HepG2 (cell line): ENCODE measurements around the gene NDEL1. TPM values are rescaled to one million over a fixed set of nuclear protein-coding genes. Genes with fewer than 3 reads are reported as not detected.

Experiments
- ATAC-seq: fragments of 200-7000 bp; cut with Tn5 transposase; 3 replicates; pipeline ENCODE4 v1.9.1; 2020; ENCODE audit warnings: mild to moderate bottlenecking, moderate library complexity
- BruUV-seq: library from RNA; stranded (reverse); fragments of 400-500 nt; replicated peaks from 2 replicates; lab custom pipeline; 2021; lab: Mats Ljungman, UMichigan
- CTCF ChIA-PET: fragments of 300-600 bp; formaldehyde crosslinking; extraction: SDS; loops from one replicate; lab custom pipeline; 2021; ENCODE audit warnings: low total read pairs, inconsistent platforms, low intra/inter-chr PET ratio; lab: Yijun Ruan, JAX
- POLR2A ChIA-PET: fragments of 350-600 bp; sonication (Branson Sonifier 250); formaldehyde crosslinking; loops from one replicate; lab custom pipeline; 2020; ENCODE audit warnings: antibody characterized with exemption, inconsistent platforms; lab: Yijun Ruan, JAX
- DNase-seq: peaks from one replicate; pipeline ENCODE4 v3.0.0-alpha.2; 2015; ENCODE audit warnings: low spot score
- FAIRE-seq: peaks from 3 replicates; lab custom pipeline; 2011; peaks lifted over from hg19 to GRCh38; lab: Jason Lieb, UNC
- H2AFZ ChIP-seq: one replicate; pipeline ENCODE4 v1.6.1; 2011; ENCODE audit warnings: low read length, inconsistent platforms
- H3K27ac ChIP-seq: fragments of 300-600 bp; 3 replicates; pipeline ENCODE4 v1.8.0; 2011; ENCODE audit warnings: mixed run types, mild to moderate bottlenecking, mixed read lengths, low read length, inconsistent platforms; ENCODE audit not compliant: insufficient read depth; ENCODE audit errors: extremely low read length
- H3K27me3 ChIP-seq, 2 experiments: fragments of 200-600 bp in 1 of 2; 2 replicates in 1 of 2; 3 replicates in 1 of 2; pipeline versions ENCODE4 v1.6.0 to v1.8.0; 2011; ENCODE audit warnings: low read length in 2 of 2, mild to moderate bottlenecking in 2 of 2, moderate library complexity in 2 of 2, inconsistent platforms in 1 of 2; ENCODE audit not compliant: insufficient read depth in 2 of 2, control insufficient read depth in 1 of 2
- H3K36me3 ChIP-seq, 2 experiments: fragments of 200-600 bp in 1 of 2; replicated peaks in 1 of 2; 2 replicates in 1 of 2; 3 replicates in 1 of 2; pipeline versions ENCODE4 v1.5.1 to v1.8.0; 2011; ENCODE audit warnings: low read length in 2 of 2, inconsistent platforms in 1 of 2; ENCODE audit not compliant: insufficient read depth in 2 of 2, control insufficient read depth in 1 of 2
- H3K4me1 ChIP-seq: 2 replicates; pipeline ENCODE4 v1.5.1; 2012; ENCODE audit warnings: low read length, inconsistent platforms; ENCODE audit not compliant: insufficient read depth
- H3K4me2 ChIP-seq: 2 replicates; pipeline ENCODE4 v1.6.0; 2011; ENCODE audit warnings: low read depth, low read length, inconsistent platforms
- H3K4me3 ChIP-seq, 3 experiments: fragments of 200-600 bp in 1 of 3; sonication (generic), shearing (Covaris generic) in 1 of 3; replicated peaks in 1 of 3; 2 replicates each; pipeline ENCODE4 v1.5.1; 2011 to 2016; ENCODE audit warnings: low read length in 3 of 3, inconsistent platforms in 2 of 3, low read depth in 2 of 3, mild to moderate bottlenecking in 2 of 3, control low read depth in 1 of 3, mixed read lengths in 1 of 3; ENCODE audit not compliant: insufficient read depth in 1 of 3
- H3K79me2 ChIP-seq: one replicate; pipeline ENCODE4 v1.6.1; 2011; ENCODE audit warnings: low read length, inconsistent platforms; ENCODE audit not compliant: insufficient read depth
- H3K9ac ChIP-seq: 2 replicates; pipeline ENCODE4 v1.6.0; 2011; ENCODE audit warnings: mild to moderate bottlenecking, low read depth, low read length, inconsistent platforms; ENCODE audit not compliant: insufficient read depth
- H3K9me3 ChIP-seq: 2 replicates; pipeline ENCODE4 v1.5.1; 2012; ENCODE audit warnings: mild to moderate bottlenecking, low read length
- H4K20me1 ChIP-seq: 2 replicates; pipeline ENCODE4 v1.6.0; 2011; ENCODE audit warnings: inconsistent platforms, mild to moderate bottlenecking, low read length, moderate library complexity; ENCODE audit not compliant: insufficient read depth
- AGO2 ChIP-seq: fragments of 200-400 bp; formaldehyde crosslinking; optimal IDR thresholded peaks from 2 replicates; pipeline ENCODE3; 2017; ENCODE audit warnings: mild to moderate bottlenecking, low read depth, low read length, moderate library complexity
- NPAS2 ChIP-seq: sonication (generic); formaldehyde crosslinking; IDR thresholded peaks from 2 replicates; pipeline ENCODE4 v1.8.0; 2022; ENCODE audit warnings: mild to moderate bottlenecking, missing genetic modification reagents, borderline replicate concordance
- POLR2A ChIP-seq, 2 experiments: IDR thresholded peaks; 2 replicates each; pipeline ENCODE4 v1.6.1; 2011; ENCODE audit warnings: low read depth in 2 of 2, low read length in 2 of 2, mild to moderate bottlenecking in 1 of 2, moderate library complexity in 1 of 2; ENCODE audit not compliant: insufficient read depth in 1 of 2
- POLR2G ChIP-seq: fragments of 200-400 bp; formaldehyde crosslinking; IDR thresholded peaks from 2 replicates; pipeline ENCODE4 v1.6.1; 2018; ENCODE audit warnings: mild to moderate bottlenecking, low read depth, low read length, moderate library complexity
- TCF7L2 ChIP-seq: IDR thresholded peaks from 2 replicates; pipeline ENCODE4 v1.6.1; 2011; ENCODE audit warnings: mild to moderate bottlenecking, low read depth, low read length, moderate library complexity
- ZSCAN30 ChIP-seq: sonication (generic); formaldehyde crosslinking; IDR thresholded peaks from 2 replicates; pipeline ENCODE4 v1.5.0; 2020; ENCODE audit warnings: mild to moderate bottlenecking, missing genetic modification reagents
- WGBS: methylation state at CpG from one replicate; pipeline ENCODE4 v1.1.6; 2017; ENCODE audit warnings: low lambda C conversion rate; 5-methylcytosine and 5-hydroxymethylcytosine counted together
- in situ Hi-C: cut with HindIII; loops from 2 replicates; pipeline ENCODE4 v1.10.0; 2017; ENCODE audit warnings: low pct_unique_long_range_greater_than_20kb; ENCODE audit not compliant: extremely low pct_ligation_motif_present
- intact Hi-C: fragments of 100-400 bp; cut with micrococcal nuclease; formaldehyde crosslinking; loops from one replicate; pipeline ENCODE4 v1.10.0; 2022; ENCODE audit not compliant: unreplicated experiment
- polyA plus RNA-seq, 8 experiments: library from polyadenylated mRNA; depleted of rRNA in 3 of 8; stranded (reverse) in 7 of 8; unstranded in 1 of 8; fragments of >200 nt; fragmentation: Illumina TruSeq in 4 of 8; extraction: Trizol in 4 of 8; gene quantifications; 2 replicates each; pipeline versions ENCODE4 v1.2.1 to v1.2.3, GENCODE V29; 2011 to 2016; ENCODE audit warnings: low read depth in 4 of 8, missing spikeins in 1 of 8, mixed read lengths in 1 of 8; ENCODE audit not compliant: insufficient read depth in 1 of 8
- total RNA-seq, 5 experiments: library from RNA; depleted of rRNA; stranded (reverse); fragments of >200 nt; fragmentation: Illumina TruSeq; extraction: Trizol; gene quantifications; 2 replicates each; pipeline ENCODE4 v1.2.3, GENCODE V29; 2016; ENCODE audit warnings: low read depth in 1 of 5
- TF ChIP-seq, protein P1 (sequence below): sonication (generic); formaldehyde crosslinking; IDR thresholded peaks from 2 replicates; pipeline ENCODE4 v1.8.0; 2022; ENCODE audit warnings: mild to moderate bottlenecking, missing genetic modification reagents, moderate library complexity
- TF ChIP-seq, protein P2 (sequence below), 2 experiments: fragments of 450-650 bp in 1 of 2; sonication (generic) in 1 of 2; formaldehyde crosslinking; IDR thresholded peaks; 2 replicates each; pipeline versions ENCODE4 v1.5.0 to v1.8.0; 2020 to 2022; ENCODE audit warnings: mild to moderate bottlenecking in 1 of 2, missing genetic modification reagents in 1 of 2

The NDEL1 gene
- total and polyA plus RNA-seq, 2 of the 13 experiments (the other 11 are each of a cell fraction or from before 2014, with no cell fraction given) = 59.8 to 153 TPM

DNA sequence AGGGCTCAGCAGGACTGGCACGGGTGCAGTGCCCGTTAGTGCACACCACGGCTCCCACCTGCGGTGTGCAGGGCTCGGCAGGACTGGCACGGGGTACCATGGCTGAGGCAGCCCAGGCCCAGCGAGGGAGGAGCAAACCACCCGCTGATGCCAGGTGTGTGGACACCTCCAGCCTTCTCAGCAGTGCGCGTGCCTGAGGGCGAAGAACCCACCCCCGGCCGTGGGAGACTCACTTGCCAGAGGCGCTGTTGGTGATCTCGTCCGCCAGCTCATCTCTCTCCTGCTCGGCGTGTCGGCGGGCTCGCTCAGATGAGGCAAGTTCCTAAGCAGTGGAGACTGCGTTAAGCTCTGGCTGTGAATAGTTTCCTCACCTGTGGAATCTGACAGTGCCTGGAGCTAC, 45.4 kb downstream of the NDEL1 start:
- H3K9ac ChIP-seq = no peak overlapping the region
- CTCF ChIA-PET = no interaction called here
- TF ChIP-seq NPAS2 (CRISPR knock-in tag) (no peak), POLR2A (IDR thresholded peaks at IDR 0.05; ENCODE audit: insufficient read depth in 1 of 2, low read depth in 2 of 2, low read length in 2 of 2) (peak in 1 of 2 experiments; percentile 34; a peak in 1 of 4 replicates), AGO2 (peak; percentile 52), ZSCAN30 (no peak)

DNA sequence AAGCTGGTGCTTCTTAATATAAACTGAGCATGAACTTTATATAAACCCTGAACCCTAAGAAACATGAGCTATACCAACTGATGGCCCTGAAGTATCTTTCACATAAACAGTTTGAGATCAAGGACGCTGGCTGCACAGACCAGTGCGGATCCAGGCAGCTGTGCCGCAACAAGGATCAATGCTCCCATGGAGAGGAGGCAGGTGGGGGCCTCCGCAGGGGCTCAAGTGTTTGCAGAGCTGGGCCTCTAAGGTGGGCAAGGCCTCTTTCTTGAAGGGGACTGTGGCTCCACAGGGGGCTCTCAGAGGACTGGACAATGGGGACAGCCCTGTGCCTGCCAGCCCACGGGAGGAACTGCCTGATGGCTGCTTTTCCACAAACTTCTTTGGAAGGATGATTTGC, 46.0 kb downstream of the NDEL1 start:
- no peak for FAIRE-seq
- Histone ChIP-seq H3K27ac (no peak overlapping the region), H3K4me2 (no peak overlapping the region), H3K4me3 (no peak overlapping the region), H3K27me3 (no peaks in the 10 kb centered on the region)
- intact Hi-C loops (no loop called here), in situ Hi-C loops (no loop called here)
- TF ChIP-seq, protein P1, sequence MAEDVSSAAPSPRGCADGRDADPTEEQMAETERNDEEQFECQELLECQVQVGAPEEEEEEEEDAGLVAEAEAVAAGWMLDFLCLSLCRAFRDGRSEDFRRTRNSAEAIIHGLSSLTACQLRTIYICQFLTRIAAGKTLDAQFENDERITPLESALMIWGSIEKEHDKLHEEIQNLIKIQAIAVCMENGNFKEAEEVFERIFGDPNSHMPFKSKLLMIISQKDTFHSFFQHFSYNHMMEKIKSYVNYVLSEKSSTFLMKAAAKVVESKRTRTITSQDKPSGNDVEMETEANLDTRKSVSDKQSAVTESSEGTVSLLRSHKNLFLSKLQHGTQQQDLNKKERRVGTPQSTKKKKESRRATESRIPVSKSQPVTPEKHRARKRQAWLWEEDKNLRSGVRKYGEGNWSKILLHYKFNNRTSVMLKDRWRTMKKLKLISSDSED (CRISPR knock-in tag) = no peak
- TF ChIP-seq POLR2G = peak; percentile 28; the same call in 1 of the 2 replicates
- no peak for TF ChIP-seq TCF7L2
- TF ChIP-seq, protein P2, sequence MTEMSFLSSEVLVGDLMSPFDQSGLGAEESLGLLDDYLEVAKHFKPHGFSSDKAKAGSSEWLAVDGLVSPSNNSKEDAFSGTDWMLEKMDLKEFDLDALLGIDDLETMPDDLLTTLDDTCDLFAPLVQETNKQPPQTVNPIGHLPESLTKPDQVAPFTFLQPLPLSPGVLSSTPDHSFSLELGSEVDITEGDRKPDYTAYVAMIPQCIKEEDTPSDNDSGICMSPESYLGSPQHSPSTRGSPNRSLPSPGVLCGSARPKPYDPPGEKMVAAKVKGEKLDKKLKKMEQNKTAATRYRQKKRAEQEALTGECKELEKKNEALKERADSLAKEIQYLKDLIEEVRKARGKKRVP (CRISPR knock-in tag; IDR thresholded peaks at IDR 0.05) = no peak
- TF ChIP-seq, all 625 proteins: peak for 1
- POLR2A ChIA-PET = no interaction called here
- DNase-seq (no peak), ATAC-seq (no peak)
- Histone ChIP-seq H3K36me3 (peaks cover 33 to 94% of the 10 kb centered on the region in 2 experiments), H2AFZ (no peak overlapping the region), H4K20me1 (no peaks in the 10 kb centered on the region), H3K9me3 (peaks cover 5% of the 10 kb centered on the region; the same call in 1 of the 2 replicates), H3K79me2 (no peaks in the 10 kb centered on the region), H3K4me1 (peaks cover 22% of the 10 kb centered on the region), H3K9ac (no peak overlapping the region)
- CTCF ChIA-PET = no interaction called here
- 97% methylated on average over 5 of the region's 5 CpGs for WGBS
- BruUV-seq = no TSS peak

More for the DNA sequence above, 45.4 kb downstream of the NDEL1 start:
- no peak overlapping the region for H3K4me2 ChIP-seq
- no peak overlapping the region for H2AFZ ChIP-seq
- H3K36me3 ChIP-seq = peaks cover 36 to 96% of the 10 kb centered on the region in 2 experiments
- ATAC-seq = no peak
- 98% methylated on average over 20 of the region's 22 CpGs for WGBS
- intact Hi-C loops (no loop called here), in situ Hi-C loops (no loop called here)
- no peaks in the 10 kb centered on the region for H3K79me2 ChIP-seq
- POLR2A ChIA-PET = no interaction called here
- H3K27me3 ChIP-seq = no peaks in the 10 kb centered on the region
- H4K20me1 ChIP-seq = no peaks in the 10 kb centered on the region
- FAIRE-seq = no peak
- peaks cover 22% of the 10 kb centered on the region for H3K4me1 ChIP-seq
- BruUV-seq = no TSS peak
- H3K9me3 ChIP-seq = peaks cover 5% of the 10 kb centered on the region; the same call in 1 of the 2 replicates
- DNase-seq = no peak
- no peak overlapping the region for H3K4me3 ChIP-seq
- H3K27ac ChIP-seq = no peak overlapping the region
